Brain microvascular endothelial cell (primary cell): ENCODE data around the gene POU2AF2.
"Not testable (repeated sequence)": the region's sequence is repeated elsewhere in the genome, so short reads cannot be mapped to it uniquely, and the experiment has no call there.

ENCODE experiments used
- DNase-seq: peaks from one replicate; pipeline ENCODE4 v3.0.0-alpha.2; 2020
- H3K27ac ChIP-seq: fragments of 250-450 bp; sonication (Bioruptor Pico); 2 replicates; pipeline ENCODE4 v1.5.1; 2020; ENCODE audit warnings: mild to moderate bottlenecking, moderate library complexity
- H3K27me3 ChIP-seq: fragments of 250-450 bp; sonication (Bioruptor Pico); replicated peaks from 2 replicates; pipeline ENCODE4 v1.5.1; 2020; ENCODE audit warnings: mild to moderate bottlenecking
- H3K36me3 ChIP-seq: fragments of 250-450 bp; sonication (Bioruptor Pico); replicated peaks from 2 replicates; pipeline ENCODE4 v1.5.1; 2020; ENCODE audit warnings: mild to moderate bottlenecking
- H3K4me3 ChIP-seq: 2 replicates; pipeline ENCODE4 v1.5.1; 2011; ENCODE audit warnings: low read depth, mild to moderate bottlenecking, control low read depth, low read length, moderate library complexity
- in situ Hi-C: cut with HindIII; loops from 2 replicates; pipeline ENCODE4 v1.10.0; 2017; ENCODE audit warnings: low sequenced_read_pairs, low pct_ligation_motif_present
- TF ChIP-seq, protein P1 (sequence below): IDR thresholded peaks from 2 replicates; pipeline ENCODE4 v1.5.1; 2011; ENCODE audit warnings: low read depth, mild to moderate bottlenecking, moderate library complexity, low read length, control low read depth, inconsistent platforms; ENCODE audit errors: missing control alignments

Gene POU2AF2

DNA sequence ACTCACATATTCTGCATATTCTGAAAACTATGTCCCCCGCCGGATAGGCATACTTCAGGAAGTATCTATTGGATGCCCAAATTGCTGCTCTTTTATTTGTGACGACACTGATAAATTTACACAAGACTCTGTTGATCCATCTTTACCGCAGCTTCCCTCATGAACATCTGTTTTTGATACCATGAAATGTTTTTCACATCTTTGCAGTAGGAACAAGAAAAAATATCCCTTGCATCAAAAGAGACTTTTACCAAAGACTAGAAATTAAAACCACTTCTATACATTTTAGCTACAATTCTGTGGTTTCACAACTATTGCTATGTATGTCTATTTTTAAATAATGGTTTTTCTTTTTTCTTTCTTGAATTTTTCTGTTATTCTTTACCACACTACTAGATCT is 15.3 kb downstream of the POU2AF2 start:
- TF ChIP-seq, protein P1, sequence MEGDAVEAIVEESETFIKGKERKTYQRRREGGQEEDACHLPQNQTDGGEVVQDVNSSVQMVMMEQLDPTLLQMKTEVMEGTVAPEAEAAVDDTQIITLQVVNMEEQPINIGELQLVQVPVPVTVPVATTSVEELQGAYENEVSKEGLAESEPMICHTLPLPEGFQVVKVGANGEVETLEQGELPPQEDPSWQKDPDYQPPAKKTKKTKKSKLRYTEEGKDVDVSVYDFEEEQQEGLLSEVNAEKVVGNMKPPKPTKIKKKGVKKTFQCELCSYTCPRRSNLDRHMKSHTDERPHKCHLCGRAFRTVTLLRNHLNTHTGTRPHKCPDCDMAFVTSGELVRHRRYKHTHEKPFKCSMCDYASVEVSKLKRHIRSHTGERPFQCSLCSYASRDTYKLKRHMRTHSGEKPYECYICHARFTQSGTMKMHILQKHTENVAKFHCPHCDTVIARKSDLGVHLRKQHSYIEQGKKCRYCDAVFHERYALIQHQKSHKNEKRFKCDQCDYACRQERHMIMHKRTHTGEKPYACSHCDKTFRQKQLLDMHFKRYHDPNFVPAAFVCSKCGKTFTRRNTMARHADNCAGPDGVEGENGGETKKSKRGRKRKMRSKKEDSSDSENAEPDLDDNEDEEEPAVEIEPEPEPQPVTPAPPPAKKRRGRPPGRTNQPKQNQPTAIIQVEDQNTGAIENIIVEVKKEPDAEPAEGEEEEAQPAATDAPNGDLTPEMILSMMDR, result no peak
- no peak overlapping the region for H3K27ac ChIP-seq
- in situ Hi-C loops, result no loop called here
- H3K27me3 ChIP-seq, result no peaks in the 10 kb centered on the region
- no peak overlapping the region for H3K4me3 ChIP-seq
- no peak for DNase-seq
- no peaks in the 10 kb centered on the region for H3K36me3 ChIP-seq

DNA sequence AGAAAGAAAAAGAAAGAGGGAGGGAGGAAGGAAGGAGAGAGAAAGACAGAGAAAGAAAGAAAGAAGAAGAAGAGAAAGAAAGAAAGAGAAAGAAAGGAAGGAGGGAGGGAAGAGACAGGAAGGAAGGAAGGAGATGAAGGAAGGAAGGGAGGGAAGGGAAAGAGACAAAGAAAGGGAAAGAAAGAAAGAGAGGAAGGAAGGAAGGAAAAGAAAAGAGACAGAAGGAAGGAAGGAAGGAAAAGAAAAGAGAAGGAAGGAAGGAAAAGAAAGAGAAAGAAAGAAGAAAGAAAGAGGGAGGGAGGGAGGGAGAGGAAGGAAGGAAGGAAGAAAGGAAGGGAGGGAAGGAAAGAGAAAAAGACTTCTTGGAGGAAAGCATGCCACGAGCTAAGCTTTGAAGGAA is 19.1 kb downstream of the POU2AF2 start:
- no peaks in the 10 kb centered on the region for H3K36me3 ChIP-seq
- in situ Hi-C loops, result no loop called here
- no peak overlapping the region for H3K4me3 ChIP-seq
- DNase-seq, result no peak
- H3K27me3 ChIP-seq, result no peaks in the 10 kb centered on the region
- H3K27ac ChIP-seq, result no peak overlapping the region
- TF ChIP-seq, protein P1, result no peak

DNA sequence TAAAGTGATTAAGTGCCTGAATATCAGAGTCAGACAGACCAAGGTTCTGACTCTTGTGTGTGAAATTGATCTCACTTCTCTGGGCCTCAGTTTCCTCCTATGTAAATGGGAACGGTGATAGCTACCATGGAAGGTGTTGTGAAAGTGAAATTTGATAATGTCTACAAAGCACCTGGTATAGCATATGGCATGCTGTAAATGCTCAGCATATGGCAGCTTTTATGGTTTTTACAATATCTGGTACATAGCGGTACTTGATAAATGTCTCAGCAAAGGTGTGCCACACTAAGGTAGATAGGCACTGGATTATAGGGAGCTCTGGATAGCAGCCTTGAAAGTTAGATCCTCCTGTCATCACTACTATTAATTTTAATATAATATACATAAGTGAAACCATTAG is 19.9 kb downstream of the POU2AF2 start:
- no peak overlapping the region for H3K27ac ChIP-seq
- TF ChIP-seq, protein P1, result no peak
- in situ Hi-C loops, result no loop called here
- DNase-seq, result no peak
- H3K36me3 ChIP-seq, result no peaks in the 10 kb centered on the region
- H3K27me3 ChIP-seq, result no peaks in the 10 kb centered on the region
- H3K4me3 ChIP-seq, result no peak overlapping the region

DNA sequence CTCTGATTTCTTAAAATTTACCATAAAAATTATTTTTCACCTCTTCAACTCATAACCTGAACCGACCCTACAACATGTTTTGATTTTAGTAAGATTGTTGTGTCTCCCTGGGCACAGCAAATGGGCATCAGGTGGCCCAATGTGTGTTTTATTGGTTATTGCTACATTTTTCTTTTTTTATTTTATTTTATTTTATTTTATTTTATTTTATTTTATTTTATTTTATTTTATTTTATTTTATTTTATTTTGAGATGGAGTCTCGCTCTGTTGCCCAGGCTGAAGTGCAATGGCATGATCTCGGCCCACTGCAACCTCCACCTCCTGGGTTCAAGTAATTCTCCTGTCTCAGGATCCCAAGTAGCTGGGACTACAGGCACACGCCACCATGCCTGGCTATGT is 22.8 kb downstream of the POU2AF2 start:
- DNase-seq, H3K4me3 ChIP-seq, in situ Hi-C loops, H3K36me3 ChIP-seq, H3K27ac ChIP-seq, H3K27me3 ChIP-seq: not testable (repeated sequence)

DNA sequence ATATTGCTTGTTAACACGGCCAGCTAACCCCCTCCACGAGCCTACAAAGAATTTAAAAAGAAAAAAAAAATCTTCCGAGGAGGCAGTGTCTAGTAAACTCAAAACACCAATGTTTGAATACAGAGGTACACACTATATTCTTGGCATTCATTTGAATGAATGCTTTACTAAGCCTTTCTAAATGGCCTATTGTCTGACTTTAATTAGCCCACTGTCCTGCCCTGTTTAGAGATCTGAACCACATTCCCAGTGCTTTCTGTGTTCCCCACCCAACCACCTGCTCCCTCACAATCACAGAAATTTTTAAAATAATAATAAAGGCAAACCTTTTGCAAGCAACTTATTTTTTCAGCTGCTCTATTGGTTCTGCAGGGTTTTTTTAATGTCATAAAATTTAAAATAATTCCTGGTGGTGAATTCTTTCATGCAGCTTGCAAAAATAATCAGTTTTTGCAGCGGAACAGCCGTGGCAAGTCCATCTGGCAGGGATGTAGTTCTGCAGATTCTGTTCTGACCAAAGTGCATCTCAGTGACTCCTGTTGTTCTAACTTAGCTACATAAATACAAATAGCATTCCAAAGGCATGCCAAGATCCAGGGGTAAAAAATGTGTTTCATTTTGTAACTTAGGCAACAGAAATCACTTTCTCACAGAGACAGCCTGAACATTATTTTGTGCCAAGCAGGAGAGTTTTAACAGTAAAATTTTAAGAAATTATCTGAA is 23.8 kb downstream of the POU2AF2 start:
- DNase-seq, result no peak
- no peaks in the 10 kb centered on the region for H3K27me3 ChIP-seq
- no peak overlapping the region for H3K27ac ChIP-seq
- in situ Hi-C loops, result no loop called here
- no peaks in the 10 kb centered on the region for H3K36me3 ChIP-seq
- TF ChIP-seq, protein P1, result no peak
- H3K4me3 ChIP-seq, result no peak overlapping the region

DNA sequence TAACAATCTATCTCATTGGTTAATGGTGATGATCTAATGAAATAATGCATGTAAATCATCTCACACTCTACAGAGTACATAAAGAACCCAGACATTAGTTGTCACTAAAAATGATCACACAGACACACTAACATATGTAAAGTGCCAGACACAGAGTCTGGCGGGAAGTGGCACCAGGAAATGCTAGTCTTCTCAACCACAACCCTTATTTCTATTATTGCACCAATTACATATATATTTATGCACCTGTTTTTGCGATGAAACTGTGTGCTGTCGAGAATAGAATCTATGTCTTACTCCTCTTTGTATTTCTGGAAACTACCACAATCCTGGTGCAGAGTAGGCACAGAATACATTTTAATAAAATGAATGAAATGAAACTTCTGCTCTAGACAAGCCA is 26.9 kb downstream of the POU2AF2 start:
- in situ Hi-C loops, result no loop called here
- H3K4me3 ChIP-seq, result no peak overlapping the region
- no peaks in the 10 kb centered on the region for H3K27me3 ChIP-seq
- TF ChIP-seq, protein P1, result no peak
- H3K27ac ChIP-seq, result no peak overlapping the region
- DNase-seq, result no peak
- H3K36me3 ChIP-seq, result no peaks in the 10 kb centered on the region
